HG02885 (cell line): ENCODE data around the gene CHAT.

Source experiments
- ATAC-seq: cut with Tn5 transposase; IDR thresholded peaks from one replicate; pipeline ENCODE4 v1.9.1; 2021; ENCODE audit warnings: mild to moderate bottlenecking; ENCODE audit not compliant: unreplicated experiment, poor library complexity

Gene CHAT

DNA sequence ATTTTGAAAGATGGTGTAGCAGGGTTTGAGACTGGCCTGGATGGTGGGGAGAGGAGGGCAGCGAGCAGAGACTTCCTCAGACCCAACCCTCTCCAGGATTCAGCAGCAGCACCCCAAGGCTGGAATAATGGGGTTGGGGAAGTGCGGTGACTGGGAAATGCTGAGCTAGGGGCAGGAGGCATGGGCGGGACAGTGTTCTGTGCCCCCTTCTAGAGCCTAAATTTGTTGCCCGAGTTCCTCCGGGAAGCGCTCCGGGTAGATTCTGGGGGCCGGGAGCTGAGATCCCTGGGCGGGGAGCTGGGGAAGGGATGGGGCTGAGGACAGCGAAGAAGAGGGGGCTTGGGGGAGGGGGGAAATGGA is at the start of gene CHAT:
TSS of gene CHAT (plus strand) at position 156 of the 360 bp plus-strand sequence. CDS start at position 309, 153 bp downstream.
- ATAC-seq: no peak

DNA sequence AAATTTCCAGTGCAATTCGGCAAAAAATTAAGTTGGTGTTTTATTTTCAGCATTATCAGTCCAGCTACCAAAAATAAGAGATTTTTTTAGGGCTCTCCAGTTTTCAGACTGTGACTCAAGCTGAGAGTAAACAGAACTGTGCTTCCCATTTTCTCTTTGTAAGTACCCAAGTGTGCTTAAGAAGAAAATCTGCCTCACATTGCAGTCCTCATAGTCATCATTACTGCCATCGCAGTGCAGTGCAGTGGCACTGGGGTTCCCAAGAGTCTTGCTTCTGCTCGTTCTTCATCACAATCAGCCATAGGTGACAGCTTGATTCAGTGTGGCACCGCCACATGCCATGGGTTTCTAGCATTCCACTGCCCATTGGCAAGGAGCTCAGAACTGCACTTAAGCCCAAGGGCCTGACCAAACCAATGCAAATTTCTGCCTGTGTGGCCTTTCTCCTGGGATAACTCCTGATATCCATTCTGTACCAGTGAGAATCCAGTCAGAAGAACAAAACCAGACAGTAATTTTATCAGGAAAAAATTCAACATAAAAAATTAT is 49.3 kb upstream of the CHAT start:
- ATAC-seq: no peak

DNA sequence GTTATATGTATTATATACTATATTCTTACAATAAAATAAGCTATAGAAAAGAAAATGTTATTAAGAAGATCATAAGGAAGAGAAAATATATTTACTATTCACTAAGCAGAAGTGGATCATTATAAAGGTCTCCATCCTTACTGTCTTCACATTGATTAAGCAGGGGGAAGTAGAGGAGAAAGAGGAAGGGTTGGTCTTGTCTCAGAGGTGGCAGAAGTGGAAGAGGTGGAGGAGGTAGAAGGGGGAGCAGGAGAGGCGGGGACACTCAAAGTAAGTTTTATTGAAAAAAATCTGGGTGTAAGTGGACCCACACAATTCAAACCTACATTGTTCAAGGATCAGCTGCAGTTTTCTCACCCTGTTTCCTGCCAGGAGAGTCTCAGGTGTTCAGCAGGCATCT is 46.0 kb upstream of the CHAT start:
- ATAC-seq: peak; percentile 14

DNA sequence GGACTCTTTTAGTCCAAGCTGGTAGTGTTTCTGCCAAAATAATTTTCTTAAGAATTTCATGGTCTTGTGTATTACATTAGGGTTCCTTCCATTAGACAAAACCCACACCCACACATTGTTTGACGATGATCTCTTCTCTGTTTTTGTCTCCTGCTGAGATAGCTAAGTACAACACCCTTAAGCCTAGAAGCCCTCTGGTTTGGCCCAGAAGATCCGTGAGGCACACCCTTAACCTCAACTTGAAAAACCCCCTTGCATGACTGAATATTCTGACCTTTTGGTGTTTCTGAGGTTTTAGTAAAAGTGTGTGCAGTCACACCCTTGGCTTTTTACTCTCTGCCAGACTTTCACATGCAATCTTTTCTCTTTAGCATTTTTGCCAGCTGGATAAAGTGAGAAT is 45.6 kb upstream of the CHAT start:
- ATAC-seq: peak; percentile 85

DNA sequence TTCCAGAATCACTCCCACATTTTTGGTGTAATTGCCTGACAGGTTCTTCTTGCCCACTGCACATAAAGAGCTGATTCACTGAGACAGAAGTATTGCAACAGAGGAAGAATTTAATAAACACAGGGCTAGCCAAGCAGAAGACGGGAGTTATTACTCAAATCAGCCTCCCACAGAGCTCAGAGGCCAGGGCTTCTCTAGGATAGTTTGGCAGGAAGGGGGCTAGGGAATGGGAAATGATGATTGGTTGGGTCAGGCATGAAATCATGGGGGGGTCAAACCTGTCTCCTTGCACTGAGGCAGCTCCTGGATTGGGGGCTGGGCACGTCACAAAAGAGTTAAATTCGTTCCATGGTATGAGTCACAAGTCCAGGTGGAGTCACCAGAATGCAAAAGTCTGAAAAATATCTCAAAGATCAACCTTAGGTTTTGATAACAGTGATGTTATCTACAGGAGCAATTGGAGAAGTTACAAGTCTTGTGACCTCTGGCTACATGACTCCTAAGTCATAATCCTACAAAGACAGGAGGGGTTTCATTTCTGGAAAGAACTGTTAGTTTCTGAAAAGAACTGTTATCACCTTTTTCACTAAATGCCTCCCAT is 44.7 kb upstream of the CHAT start:
- ATAC-seq: no peak

DNA sequence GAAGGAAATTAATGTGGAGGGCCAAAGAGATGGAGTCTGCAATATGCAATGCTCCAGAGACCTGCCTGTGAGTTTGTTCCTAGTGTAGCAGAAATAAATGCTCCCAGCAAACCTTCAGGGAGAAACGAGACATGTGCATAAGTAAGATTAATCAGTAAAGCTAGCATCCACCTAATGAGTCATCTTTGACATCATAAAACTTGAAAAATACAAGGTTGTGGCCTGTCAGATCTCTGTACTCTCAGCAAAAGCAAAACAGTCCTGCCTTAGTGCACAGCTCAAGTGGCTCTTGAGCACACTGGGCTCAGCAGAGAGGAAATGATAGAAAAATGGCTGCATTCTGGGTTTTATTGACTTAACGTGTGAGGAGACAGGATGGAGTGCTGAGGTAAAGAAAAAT is 42.4 kb upstream of the CHAT start:
- ATAC-seq: no peak

DNA sequence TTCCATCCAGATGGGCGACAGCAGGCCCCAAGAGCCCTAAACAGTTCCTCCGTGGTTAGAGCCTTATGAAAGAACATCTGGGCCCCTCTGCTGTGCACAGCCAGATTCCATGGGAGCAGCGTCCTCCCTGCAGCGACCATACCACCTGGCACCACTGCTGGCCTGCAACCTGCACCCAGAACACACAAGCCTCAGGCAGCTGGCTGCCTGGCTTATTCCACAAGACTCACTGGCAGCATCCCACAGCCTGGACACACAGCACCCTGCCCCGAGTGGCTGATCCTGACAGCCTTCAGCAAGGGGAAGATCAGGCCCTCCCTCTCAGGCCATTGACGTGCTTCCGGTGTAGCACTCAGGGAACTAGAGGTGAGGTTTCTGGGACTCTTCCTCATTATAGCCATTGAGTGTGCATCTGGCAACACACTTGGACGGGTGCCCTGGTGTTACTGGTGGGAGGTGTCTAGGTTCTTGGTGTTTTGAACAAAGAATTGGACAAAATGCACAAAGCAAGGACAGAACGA is 41.2 kb upstream of the CHAT start:
- no peak for ATAC-seq

DNA sequence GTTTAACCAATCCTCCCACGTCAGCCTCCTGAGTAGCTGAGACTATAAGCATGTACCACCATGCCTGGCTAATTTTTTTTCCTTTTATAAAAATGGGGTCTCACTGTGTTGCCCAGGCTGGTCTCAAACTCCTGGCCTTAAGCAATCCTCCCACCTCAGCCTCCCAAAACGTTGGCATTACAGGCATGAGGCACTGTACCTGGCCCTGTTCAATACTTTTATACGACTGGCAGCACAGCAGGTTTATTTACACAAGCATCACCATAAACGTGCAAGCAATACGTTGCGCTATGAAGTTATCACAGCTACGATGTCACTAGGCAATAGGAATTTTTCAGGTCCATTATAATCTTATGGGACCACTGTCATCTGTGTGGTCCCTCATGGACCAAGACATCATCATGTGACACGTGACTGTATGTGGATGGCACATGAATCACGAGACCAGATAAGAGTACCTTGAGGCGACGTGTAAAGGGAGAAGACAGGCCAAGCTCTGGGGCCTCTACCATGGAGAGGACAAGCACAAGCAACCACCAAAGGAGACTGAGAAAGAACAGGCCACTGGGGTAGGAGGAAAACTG is 38.3 kb upstream of the CHAT start:
- no peak for ATAC-seq

DNA sequence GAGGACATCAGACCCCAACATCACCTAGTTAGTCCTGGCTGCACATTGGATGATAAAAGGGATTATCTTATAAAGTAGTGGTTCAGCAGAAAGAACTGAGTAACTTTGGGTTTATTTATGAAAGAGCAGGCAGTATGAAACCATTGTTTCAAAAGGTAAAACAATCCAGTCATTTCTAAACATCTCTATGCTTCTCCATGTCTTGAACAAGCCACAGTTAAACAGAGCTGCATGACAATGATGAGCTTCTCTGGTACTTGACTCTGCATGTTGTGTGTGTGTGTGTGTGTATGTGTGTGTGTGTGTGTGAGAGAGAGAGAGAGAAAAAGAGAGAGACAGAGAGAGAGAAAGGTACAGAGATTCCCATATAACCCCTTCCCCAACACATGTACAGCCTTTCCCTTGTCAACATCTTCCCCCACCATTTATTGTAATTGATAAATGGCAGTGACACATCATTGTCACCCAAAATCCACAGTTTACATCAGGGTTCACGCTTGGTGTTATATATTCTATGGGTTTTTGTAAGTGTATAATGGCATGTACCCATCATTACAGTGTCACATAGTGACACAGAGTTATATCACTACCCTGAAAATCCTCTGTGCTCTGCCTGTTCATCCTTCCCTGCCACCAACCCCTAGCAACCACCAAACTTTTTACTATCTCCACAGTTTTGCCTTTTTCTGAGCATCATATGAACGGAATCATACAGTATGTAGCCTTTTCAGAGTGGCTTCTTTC is 36.5 kb upstream of the CHAT start:
- peak; percentile 49 for ATAC-seq

DNA sequence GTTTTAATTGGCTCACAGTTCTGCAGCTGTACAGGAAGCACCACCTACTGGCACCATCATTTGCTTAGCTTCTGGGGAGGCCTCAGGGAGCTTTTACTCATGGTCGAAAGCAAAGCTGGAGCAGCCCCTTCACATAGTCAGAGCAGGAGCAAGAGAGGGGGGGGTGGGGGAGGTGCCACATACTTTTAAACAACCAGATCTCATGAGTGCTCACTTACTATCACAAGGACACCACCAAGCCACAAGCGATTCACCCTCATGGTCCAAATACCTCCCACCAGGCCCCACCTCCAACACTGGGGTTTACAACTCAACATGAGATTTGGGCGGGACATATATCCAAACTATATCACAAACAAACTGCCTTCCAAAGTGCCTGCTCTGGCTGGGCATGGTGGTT is 35.4 kb upstream of the CHAT start:
- ATAC-seq: no peak

DNA sequence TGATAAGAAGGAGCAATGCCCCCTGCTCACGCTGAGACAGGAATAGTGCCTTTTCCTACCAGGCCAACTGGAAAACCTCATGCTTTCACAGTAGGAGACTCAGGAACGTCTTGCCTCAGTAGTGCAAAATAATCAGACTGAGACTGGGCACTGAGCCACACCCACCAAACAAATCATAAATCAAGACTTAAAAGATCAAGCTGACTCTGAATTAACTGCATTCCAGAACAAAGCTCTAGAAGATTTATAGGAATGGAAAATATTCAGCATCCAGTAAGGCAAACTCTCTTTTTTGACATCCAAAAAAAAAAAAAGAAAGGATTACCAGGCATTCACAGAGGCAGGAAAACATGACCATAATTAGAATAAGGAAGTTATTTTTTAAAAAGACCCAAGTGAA is 34.2 kb upstream of the CHAT start:
- ATAC-seq: no peak

DNA sequence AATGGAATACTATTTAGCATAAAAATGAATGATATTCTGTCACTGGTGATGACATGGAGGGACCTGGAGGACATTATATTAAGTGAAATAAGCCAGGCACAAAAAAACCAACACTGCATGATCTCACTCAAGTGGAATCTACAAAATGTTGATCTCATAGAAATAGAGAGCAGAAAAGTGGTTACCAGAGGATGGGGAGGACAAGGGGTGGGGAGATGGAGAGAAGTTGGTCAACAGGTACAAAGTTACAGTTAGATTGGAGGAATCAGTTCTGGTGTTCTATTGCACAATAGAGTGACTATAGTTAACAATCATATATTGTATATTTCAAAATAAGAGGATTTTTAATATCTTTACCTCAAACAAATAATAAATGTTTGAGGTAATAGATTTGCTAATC is 28.4 kb upstream of the CHAT start:
- no peak for ATAC-seq

DNA sequence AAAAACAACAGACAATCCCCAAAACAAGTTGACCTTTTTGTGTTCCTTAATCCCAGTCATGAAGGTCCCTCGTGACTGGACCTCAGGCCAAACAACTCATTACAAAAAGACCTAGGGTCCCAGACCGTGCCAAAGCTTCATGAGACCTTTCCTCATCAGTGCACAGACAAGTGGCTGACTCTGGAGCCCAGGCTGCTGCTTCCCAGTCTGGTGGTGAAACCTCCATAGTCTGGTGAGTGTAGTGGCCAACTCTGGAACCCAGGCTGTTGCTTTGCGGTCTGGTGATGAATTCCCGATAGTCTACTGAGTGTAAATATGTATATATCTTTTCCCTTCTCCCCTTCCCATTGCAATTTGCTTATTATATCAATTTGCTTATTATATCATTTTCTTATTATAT is 25.9 kb upstream of the CHAT start:
- ATAC-seq: no peak

DNA sequence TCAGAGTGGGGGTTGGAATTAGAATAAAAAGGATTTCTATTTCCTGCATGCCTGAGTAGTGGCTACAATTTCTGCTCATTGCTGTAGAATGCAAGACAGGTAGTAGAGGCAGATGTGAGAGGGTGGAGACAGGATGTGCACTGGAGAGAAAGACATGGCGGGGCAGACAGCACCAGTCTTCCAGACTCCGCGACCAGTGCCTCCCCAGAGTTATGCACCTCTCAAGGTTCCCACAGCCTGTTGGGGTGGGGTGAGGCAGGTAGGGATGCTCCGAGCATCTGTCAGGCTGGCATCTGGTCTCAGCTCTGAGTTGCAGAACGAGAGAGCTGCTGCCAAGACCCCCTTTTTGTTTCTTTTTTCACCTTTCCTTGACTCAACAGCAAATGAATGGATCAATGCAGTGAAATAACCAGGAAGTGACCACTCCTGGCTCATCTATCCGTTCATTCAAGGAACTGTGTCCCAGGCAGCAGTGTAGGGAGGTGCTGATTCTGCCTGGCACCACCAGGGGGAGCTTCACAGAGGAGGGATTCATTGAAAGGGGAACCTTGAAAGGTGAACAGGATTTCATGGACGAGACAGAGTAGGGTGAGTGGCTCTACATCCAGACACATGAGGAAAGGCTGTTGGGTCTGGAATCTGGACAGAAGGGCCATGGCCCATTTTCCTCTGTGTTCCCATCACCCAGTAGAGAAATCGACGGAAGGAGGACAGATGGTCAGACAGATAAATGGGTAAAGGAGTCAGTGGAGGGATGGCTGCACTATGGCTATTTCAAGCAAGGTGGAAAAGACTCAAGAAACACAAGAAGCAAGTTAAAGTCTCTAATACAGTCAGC is 20.9 kb upstream of the CHAT start:
- peak; percentile 82 for ATAC-seq

DNA sequence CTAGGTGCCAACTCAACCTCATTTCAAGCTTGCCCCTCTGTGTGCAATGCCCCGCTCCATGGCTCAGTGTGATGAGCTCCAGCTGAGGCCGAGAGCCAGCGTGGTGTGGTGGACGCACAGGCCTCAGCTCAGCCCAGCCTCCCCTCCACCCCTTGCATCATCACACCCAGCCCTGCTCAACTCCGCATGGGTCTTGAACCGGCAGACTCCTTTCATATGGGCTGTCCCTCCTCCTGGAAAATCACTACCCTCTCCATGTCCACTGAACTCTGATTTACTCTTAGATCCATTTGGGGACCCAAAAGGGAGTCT is 20.3 kb upstream of the CHAT start:
- no peak for ATAC-seq

DNA sequence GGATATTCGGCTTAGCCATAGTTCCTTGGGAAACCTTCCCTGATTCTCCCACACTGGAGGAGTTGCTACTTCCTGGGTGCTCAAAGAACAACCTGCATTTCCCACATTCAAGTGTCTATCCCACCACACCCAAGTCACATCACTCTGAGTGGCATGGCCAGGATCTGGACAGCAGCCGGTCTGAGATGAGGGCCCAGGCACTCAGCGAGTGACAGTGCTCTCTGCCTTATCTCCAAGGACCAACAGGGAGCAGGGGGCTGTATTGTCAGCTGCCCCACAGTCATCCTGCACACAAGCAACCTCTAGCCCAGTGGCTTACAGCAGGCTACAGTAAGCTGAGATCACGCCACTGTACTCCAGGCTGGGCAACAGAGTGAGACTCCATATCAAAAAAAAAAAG is 19.8 kb upstream of the CHAT start:
- ATAC-seq: no peak

DNA sequence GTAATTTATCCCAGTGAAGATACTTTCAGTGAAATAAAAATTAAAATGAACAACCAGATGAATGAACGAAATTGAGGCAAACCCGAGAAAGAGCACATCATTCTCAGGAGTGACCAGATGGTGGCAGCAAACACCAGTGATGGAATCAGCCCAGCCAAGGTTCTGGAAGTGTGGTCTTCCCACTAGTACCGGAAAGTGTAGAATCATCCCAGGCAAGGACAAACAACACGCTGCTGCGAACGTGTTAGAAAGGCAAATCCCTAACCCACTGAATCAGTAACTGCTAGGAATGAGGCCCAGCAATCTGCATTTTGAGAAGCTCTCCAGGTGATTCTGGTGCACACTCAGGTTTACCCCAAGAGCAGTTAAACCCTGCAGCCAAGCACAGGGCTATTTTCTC is 19.2 kb upstream of the CHAT start:
- peak; percentile 47 for ATAC-seq

DNA sequence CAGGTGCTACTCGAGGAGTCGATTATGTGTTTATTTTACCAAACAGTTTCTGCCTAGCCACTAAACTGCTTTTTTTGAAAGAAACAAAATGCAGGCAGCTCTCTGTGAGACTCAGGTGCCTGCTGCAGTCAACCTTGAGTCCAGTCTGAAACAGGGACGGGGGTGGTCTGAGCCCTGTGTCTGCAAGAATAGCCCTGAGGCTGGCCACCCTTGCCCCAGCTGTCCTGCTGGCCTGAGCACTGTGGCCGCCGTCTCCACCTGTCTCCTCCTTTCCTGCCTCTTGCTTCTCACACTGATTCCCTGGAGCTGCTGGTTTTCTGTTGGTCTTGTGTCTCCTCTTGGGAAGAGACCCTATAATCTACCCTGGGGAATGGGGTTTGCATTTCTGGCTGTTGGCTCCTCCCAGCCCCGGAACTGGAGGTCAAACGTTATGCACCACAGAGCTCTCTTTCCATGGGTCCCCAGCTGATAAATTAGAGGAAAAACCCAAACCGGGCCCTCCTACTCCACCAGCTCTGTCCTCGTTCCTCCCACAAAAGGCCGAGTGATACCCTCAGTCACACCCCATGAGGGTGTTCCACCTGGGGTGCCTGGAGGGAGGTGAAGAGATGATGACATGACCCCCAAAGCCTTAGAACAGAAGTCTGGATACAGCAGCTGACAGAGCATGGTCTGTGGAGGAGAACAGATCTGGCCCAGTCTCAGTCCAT is 18.7 kb upstream of the CHAT start:
- no peak for ATAC-seq

DNA sequence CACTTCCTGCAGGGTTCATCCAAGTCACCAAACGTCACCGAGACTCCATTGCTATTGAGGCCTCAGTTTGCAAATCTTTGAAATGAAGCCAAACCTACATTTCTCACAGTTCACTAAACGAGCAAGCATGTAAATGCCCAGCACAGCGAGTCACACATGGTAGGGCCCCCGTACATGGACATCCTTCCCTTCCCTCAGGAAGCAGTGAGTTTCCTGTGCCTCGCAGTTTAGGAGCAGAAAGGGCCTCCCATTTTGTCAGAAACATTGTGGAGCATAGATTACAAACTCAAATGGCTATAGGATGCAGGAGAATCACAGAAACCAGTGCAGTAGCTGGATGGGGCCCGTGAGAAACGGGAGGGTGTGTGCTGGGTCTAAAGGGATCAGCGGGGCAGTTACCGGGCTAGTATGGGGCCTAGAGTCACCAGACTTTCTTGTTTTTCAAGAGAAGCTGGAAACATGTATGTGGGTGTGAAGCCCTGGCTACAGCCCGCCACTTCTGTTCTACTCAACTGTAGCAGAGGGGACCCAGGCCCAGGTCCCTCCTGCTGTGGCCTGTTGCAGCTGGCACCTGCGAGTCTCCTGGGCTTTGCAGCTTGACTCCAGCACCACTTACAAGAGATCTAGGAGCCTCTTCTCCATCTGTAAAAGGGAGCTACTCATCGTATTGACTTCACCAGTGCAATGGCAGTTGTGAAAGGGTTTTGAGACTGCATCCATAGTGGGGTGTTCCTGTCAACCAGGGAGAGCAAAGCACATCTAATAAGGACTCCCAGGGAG is 17.9 kb upstream of the CHAT start:
- no peak for ATAC-seq

DNA sequence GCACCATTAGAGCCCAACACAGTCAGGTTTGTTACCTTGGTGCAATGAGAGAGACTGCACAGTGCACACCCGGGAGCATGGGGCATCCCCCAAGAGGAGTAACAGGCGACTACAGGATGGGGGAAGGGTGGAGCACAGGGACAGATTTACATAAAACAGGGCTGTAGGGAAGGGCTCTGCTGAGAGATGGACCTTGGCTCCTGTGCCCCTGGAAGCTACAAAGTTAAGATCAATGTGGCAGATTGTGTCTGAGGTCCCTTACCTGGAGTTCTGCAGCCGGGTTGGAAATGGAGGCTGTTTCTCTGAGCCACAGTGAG is 17.4 kb upstream of the CHAT start:
- ATAC-seq: no peak
